Neural cell (in vitro differentiated cells): ENCODE data around the gene FXYD2. TPM values are rescaled to one million over a fixed set of nuclear protein-coding genes. Genes with fewer than 3 reads are reported as not detected.
A peak's percentile ranks its signal among the peaks of the same experiment; 100 is the strongest.

Source experiments
- H2AFZ ChIP-seq: fragments of 200-600, 300-800 bp; sonication (generic), shearing (Covaris generic); 2 replicates; pipeline ENCODE4 v1.6.0; 2014; ENCODE audit warnings: low read depth, mild to moderate bottlenecking, antibody characterized with exemption, low read length, moderate library complexity
- H3F3A ChIP-seq: fragments of 200-600 bp; shearing (Covaris generic); 2 replicates; pipeline ENCODE4 v1.6.1; 2016; ENCODE audit warnings: mild to moderate bottlenecking, moderate library complexity, mixed read lengths, antibody characterized with exemption, low read length; ENCODE audit not compliant: insufficient read depth, poor library complexity, severe bottlenecking
- H3K27ac ChIP-seq: fragments of 200-600, 300-800 bp; sonication (generic), shearing (Covaris generic); 2 replicates; pipeline ENCODE4 v1.5.1; 2014; ENCODE audit warnings: mild to moderate bottlenecking, low read length, moderate library complexity
- H3K27me3 ChIP-seq: fragments of 300-800, 200-600 bp; sonication (generic), shearing (Covaris generic); 2 replicates; pipeline ENCODE4 v1.6.0; 2014; ENCODE audit warnings: mild to moderate bottlenecking, low read depth, low read length, moderate library complexity; ENCODE audit not compliant: insufficient read depth
- H3K36me3 ChIP-seq: fragments of 300-800, 200-600 bp; sonication (generic), shearing (Covaris generic); 2 replicates; pipeline ENCODE4 v1.5.1; 2014; ENCODE audit warnings: mild to moderate bottlenecking, antibody characterized with exemption, low read length, moderate library complexity; ENCODE audit not compliant: insufficient read depth
- H3K4me2 ChIP-seq: fragments of 300-800, 200-600 bp; sonication (generic), shearing (Covaris generic); 2 replicates; pipeline ENCODE4 v1.6.0; 2014; ENCODE audit warnings: mild to moderate bottlenecking, low read length
- H3K4me3 ChIP-seq: fragments of 300-800, 200-600 bp; sonication (generic), shearing (Covaris generic); 2 replicates; pipeline ENCODE4 v1.5.1; 2014; ENCODE audit warnings: mild to moderate bottlenecking, low read length, moderate library complexity
- H3K79me2 ChIP-seq: fragments of 200-600 bp; shearing (Covaris generic); replicated peaks from 2 replicates; pipeline ENCODE4 v1.6.0; 2014; ENCODE audit warnings: mild to moderate bottlenecking, low read length, moderate library complexity; ENCODE audit not compliant: insufficient read depth
- H3K9ac ChIP-seq: fragments of 300-800, 200-600 bp; sonication (generic), shearing (Covaris generic); 2 replicates; pipeline ENCODE4 v1.6.1; 2016; ENCODE audit warnings: mild to moderate bottlenecking, low read length, mixed read lengths
- H3K9me2 ChIP-seq: fragments of 200-600 bp; shearing (Covaris generic); 2 replicates; pipeline ENCODE4 v1.6.1; 2016; ENCODE audit warnings: mild to moderate bottlenecking, low read length, mixed read lengths; ENCODE audit not compliant: insufficient read depth
- H3K9me3 ChIP-seq: fragments of 200-600, 300-800 bp; sonication (generic), shearing (Covaris generic); 2 replicates; pipeline ENCODE4 v1.6.1; 2016; ENCODE audit warnings: mild to moderate bottlenecking, mixed run types, low read length, moderate library complexity, mixed read lengths
- H4K20me1 ChIP-seq: fragments of 200-600 bp; shearing (Covaris generic); 2 replicates; pipeline ENCODE4 v1.6.1; 2016; ENCODE audit warnings: mild to moderate bottlenecking, mixed run types; ENCODE audit not compliant: insufficient read depth
- EP300 ChIP-seq: fragments of 450-650 bp; conservative IDR thresholded peaks from 2 replicates; pipeline ENCODE4 v1.6.1; 2014; ENCODE audit warnings: antibody characterized with exemption, mild to moderate bottlenecking, moderate library complexity; ENCODE audit not compliant: poor library complexity, severe bottlenecking
- EZH2 ChIP-seq: fragments of 200-600, 300-800 bp; shearing (Covaris generic), sonication (generic); IDR thresholded peaks from 2 replicates; pipeline ENCODE4 v1.6.1; 2014; ENCODE audit warnings: antibody characterized with exemption, low read length, borderline replicate concordance, mild to moderate bottlenecking; ENCODE audit not compliant: insufficient read depth, poor library complexity, severe bottlenecking
- MXI1 ChIP-seq: fragments of 450-650 bp; conservative IDR thresholded peaks from 2 replicates; pipeline ENCODE4 v1.6.1; 2014; ENCODE audit warnings: antibody characterized with exemption, mild to moderate bottlenecking; ENCODE audit not compliant: poor library complexity, severe bottlenecking
- POLR2AphosphoS5 ChIP-seq: IDR thresholded peaks from 2 replicates; pipeline ENCODE4 v1.6.1; 2012
- RAD21 ChIP-seq: fragments of 450-650 bp; conservative IDR thresholded peaks from 2 replicates; pipeline ENCODE4 v1.6.1; 2014; ENCODE audit warnings: antibody characterized with exemption, mild to moderate bottlenecking, moderate library complexity
- REST ChIP-seq: IDR thresholded peaks from 2 replicates; pipeline ENCODE4 v1.6.1; 2012; ENCODE audit warnings: borderline replicate concordance
- SMC3 ChIP-seq: fragments of 450-650 bp; conservative IDR thresholded peaks from 2 replicates; pipeline ENCODE4 v1.6.1; 2014; ENCODE audit warnings: antibody characterized with exemption, mild to moderate bottlenecking, moderate library complexity; ENCODE audit not compliant: poor library complexity
- TAF1 ChIP-seq: IDR thresholded peaks from 2 replicates; pipeline ENCODE4 v1.6.1; 2012; ENCODE audit warnings: low read depth
- polyA plus RNA-seq: library from polyadenylated mRNA; depleted of rRNA; stranded (reverse); fragments of >200 nt; gene quantifications from 2 replicates; pipeline ENCODE4 v1.2.3, GENCODE V29; 2014
- TF ChIP-seq, protein P1 (sequence below): fragments of 450-650 bp; IDR thresholded peaks from 2 replicates; pipeline ENCODE4 v1.5.1; 2014; ENCODE audit warnings: antibody characterized with exemption, mild to moderate bottlenecking, moderate library complexity; ENCODE audit not compliant: poor library complexity, severe bottlenecking

FXYD2 gene
- polyA plus RNA-seq, 1 donor from 2014 or later = 4.8 TPM

DNA sequence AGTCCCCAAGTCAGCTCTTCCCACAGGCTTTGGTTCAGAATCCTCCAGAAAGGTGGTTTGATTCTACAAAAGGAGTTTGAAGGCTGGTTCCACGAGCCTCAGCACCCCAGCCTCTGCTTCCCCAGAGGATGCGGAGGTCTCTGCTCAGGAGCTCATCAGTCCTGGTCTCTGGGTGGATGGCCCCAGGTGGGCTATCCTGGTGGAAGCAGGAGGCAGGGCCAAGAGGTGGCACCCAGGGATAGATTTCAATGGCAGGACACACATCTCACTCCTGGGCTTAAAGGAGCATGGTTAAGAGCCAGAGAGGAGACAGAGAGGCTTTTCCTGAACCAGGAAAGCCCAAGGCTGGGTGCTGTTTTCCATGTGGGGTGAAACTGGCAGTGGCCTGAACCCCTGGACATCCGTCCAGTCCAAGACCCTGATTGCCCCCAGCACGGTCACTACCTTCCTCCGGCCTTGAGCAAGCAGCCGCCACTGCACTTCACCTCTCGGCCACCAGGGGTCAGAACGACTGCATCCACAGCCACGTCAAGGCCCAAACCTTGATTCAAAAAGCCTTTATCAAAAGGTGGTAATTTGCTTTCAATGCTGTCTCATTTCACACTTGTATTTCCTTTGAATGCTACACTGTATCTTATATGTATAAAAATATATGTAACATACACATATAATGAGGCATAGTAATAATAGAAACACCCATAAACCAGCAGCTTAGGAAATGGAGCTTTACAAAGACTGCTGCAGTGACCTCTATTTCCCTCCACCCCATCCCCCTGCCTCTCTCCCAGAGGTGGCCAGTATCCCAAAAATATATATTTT is 19.3 kb upstream of the FXYD2 start:
- no peaks in the 10 kb centered on the region for H3F3A ChIP-seq
- H3K27me3 ChIP-seq = no peaks in the 10 kb centered on the region
- H3K4me2 ChIP-seq = no peak overlapping the region
- H3K9me2 ChIP-seq = no peaks in the 10 kb centered on the region
- no peaks in the 10 kb centered on the region for H3K9me3 ChIP-seq
- TF ChIP-seq EP300 (no peak), MXI1 (peak; percentile 27), SMC3 (peak; percentile 99), RAD21 (peak; percentile 94), REST (no peak), POLR2AphosphoS5 (no peak), TAF1 (no peak), EZH2 (no peak)
- TF ChIP-seq, protein P1, sequence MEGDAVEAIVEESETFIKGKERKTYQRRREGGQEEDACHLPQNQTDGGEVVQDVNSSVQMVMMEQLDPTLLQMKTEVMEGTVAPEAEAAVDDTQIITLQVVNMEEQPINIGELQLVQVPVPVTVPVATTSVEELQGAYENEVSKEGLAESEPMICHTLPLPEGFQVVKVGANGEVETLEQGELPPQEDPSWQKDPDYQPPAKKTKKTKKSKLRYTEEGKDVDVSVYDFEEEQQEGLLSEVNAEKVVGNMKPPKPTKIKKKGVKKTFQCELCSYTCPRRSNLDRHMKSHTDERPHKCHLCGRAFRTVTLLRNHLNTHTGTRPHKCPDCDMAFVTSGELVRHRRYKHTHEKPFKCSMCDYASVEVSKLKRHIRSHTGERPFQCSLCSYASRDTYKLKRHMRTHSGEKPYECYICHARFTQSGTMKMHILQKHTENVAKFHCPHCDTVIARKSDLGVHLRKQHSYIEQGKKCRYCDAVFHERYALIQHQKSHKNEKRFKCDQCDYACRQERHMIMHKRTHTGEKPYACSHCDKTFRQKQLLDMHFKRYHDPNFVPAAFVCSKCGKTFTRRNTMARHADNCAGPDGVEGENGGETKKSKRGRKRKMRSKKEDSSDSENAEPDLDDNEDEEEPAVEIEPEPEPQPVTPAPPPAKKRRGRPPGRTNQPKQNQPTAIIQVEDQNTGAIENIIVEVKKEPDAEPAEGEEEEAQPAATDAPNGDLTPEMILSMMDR = peak; percentile 96
- H4K20me1 ChIP-seq = peaks cover 5% of the 10 kb centered on the region
- peak overlapping the region; percentile 12 for H3K9ac ChIP-seq
- H3K79me2 ChIP-seq = peaks cover 19% of the 10 kb centered on the region
- H3K4me3 ChIP-seq = no peak overlapping the region
- H3K27ac ChIP-seq = no peak overlapping the region
- no peaks in the 10 kb centered on the region for H3K36me3 ChIP-seq
- H2AFZ ChIP-seq = no peak overlapping the region

GRCh38 chr11:117842131-117842941 is 17.8 kb upstream of the FXYD2 start:
- Histone ChIP-seq H3K9ac (no peak overlapping the region), H2AFZ (no peak overlapping the region), H3K9me3 (no peaks in the 10 kb centered on the region), H4K20me1 (peaks cover 5% of the 10 kb centered on the region), H3K4me3 (no peak overlapping the region), H3K9me2 (no peaks in the 10 kb centered on the region), H3K27me3 (no peaks in the 10 kb centered on the region), H3K79me2 (peaks cover 19% of the 10 kb centered on the region), H3K4me2 (no peak overlapping the region), H3K27ac (no peak overlapping the region), H3F3A (no peaks in the 10 kb centered on the region), H3K36me3 (no peaks in the 10 kb centered on the region)
- TF ChIP-seq POLR2AphosphoS5 (no peak), TAF1 (no peak), EZH2 (no peak), SMC3 (no peak), RAD21 (no peak), EP300 (no peak), REST (no peak), MXI1 (no peak)
- TF ChIP-seq, protein P1 = no peak
